Neuronal stem cell (in vitro differentiated cells): ENCODE results near the gene VIL1. TPM values are rescaled to one million over a fixed set of nuclear protein-coding genes. Genes with fewer than 3 reads are reported as not detected.

Experiments
- DNase-seq: peaks from one replicate; pipeline ENCODE4 v3.0.0-alpha.2; 2013; ENCODE audit warnings: low spot score
- H2AFZ ChIP-seq: one replicate; pipeline ENCODE4 v1.6.1; 2013; ENCODE audit warnings: mild to moderate bottlenecking, low read length, inconsistent platforms
- H2AK5ac ChIP-seq: 2 replicates; pipeline ENCODE4 v1.6.1; 2013; ENCODE audit warnings: low read depth, mild to moderate bottlenecking, inconsistent platforms, low read length, moderate library complexity, mixed read lengths
- H2BK120ac ChIP-seq: 2 replicates; pipeline ENCODE4 v1.6.1; 2013; ENCODE audit warnings: low read depth, mild to moderate bottlenecking, inconsistent platforms, low read length, moderate library complexity, mixed read lengths
- H2BK12ac ChIP-seq: one replicate; pipeline ENCODE4 v1.6.1; 2013; ENCODE audit warnings: low read length, inconsistent platforms
- H2BK15ac ChIP-seq: 2 replicates; pipeline ENCODE4 v1.6.1; 2013; ENCODE audit warnings: mild to moderate bottlenecking, low read length, inconsistent platforms, mixed read lengths
- H2BK5ac ChIP-seq: one replicate; pipeline ENCODE4 v1.6.1; 2013; ENCODE audit warnings: inconsistent platforms, mild to moderate bottlenecking, low read length, moderate library complexity
- H3K14ac ChIP-seq: one replicate; pipeline ENCODE4 v1.6.1; 2013; ENCODE audit warnings: low read length, inconsistent platforms
- H3K18ac ChIP-seq: 2 replicates; pipeline ENCODE4 v1.6.1; 2013; ENCODE audit warnings: low read length, inconsistent platforms
- H3K23ac ChIP-seq: 2 replicates; pipeline ENCODE4 v1.6.1; 2013; ENCODE audit warnings: low read depth, mild to moderate bottlenecking, mixed read lengths, low read length, inconsistent platforms; ENCODE audit not compliant: poor library complexity
- H3K27ac ChIP-seq: replicated peaks from 3 replicates; pipeline ENCODE4 v1.5.1; 2013; ENCODE audit warnings: low read length, inconsistent platforms
- H3K27me3 ChIP-seq, 3 experiments: 2 replicates each; pipeline ENCODE4 v1.6.1; 2013; ENCODE audit warnings: low read length in 3 of 3, mild to moderate bottlenecking in 2 of 3, inconsistent platforms in 1 of 3, low read depth in 1 of 3, mixed read lengths in 1 of 3, moderate library complexity in 1 of 3; ENCODE audit not compliant: control insufficient read depth in 3 of 3, insufficient read depth in 3 of 3
- H3K36me3 ChIP-seq, 2 donors: replicated peaks in 1 of 2; 2 replicates each; pipeline ENCODE4 v1.6.1; 2013; ENCODE audit warnings: low read length in 2 of 2; ENCODE audit not compliant: control insufficient read depth in 2 of 2, insufficient read depth in 2 of 2
- H3K4ac ChIP-seq: 2 replicates; pipeline ENCODE4 v1.6.1; 2013; ENCODE audit warnings: inconsistent platforms, mild to moderate bottlenecking, low read length, moderate library complexity
- H3K4me1 ChIP-seq, 2 donors: 1 replicate in 1 of 2; 2 replicates in 1 of 2; pipeline ENCODE4 v1.6.1; 2013; ENCODE audit warnings: low read length in 2 of 2, low read depth in 1 of 2; ENCODE audit not compliant: control insufficient read depth in 2 of 2, insufficient read depth in 1 of 2
- H3K4me2 ChIP-seq: one replicate; pipeline ENCODE4 v1.6.1; 2013; ENCODE audit warnings: mild to moderate bottlenecking, low read length, inconsistent platforms; ENCODE audit not compliant: insufficient read depth, poor library complexity, severe bottlenecking
- H3K4me3 ChIP-seq, 2 donors: 2 replicates each; pipeline ENCODE4 v1.5.1; 2013; ENCODE audit warnings: low read length in 2 of 2, mild to moderate bottlenecking in 2 of 2, inconsistent platforms in 1 of 2, moderate library complexity in 1 of 2
- H3K79me1 ChIP-seq: one replicate; pipeline ENCODE4 v1.6.1; 2013; ENCODE audit warnings: low read depth, mild to moderate bottlenecking, inconsistent platforms, low read length, moderate library complexity
- H3K9ac ChIP-seq: one replicate; pipeline ENCODE4 v1.6.1; 2013; ENCODE audit warnings: mild to moderate bottlenecking, low read depth, low read length, inconsistent platforms; ENCODE audit not compliant: poor library complexity
- H3K9me3 ChIP-seq, 2 donors: replicated peaks in 1 of 2; 2 replicates each; pipeline versions ENCODE3 to v1.6.1; 2013; ENCODE audit warnings: low read length in 2 of 2, mild to moderate bottlenecking in 2 of 2, inconsistent platforms in 1 of 2, low read depth in 1 of 2, mixed read lengths in 1 of 2, moderate library complexity in 1 of 2; ENCODE audit not compliant: control insufficient read depth in 2 of 2, insufficient read depth in 1 of 2
- H4K8ac ChIP-seq: one replicate; pipeline ENCODE4 v1.6.1; 2013; ENCODE audit warnings: low read depth, mild to moderate bottlenecking, inconsistent platforms, low read length, moderate library complexity
- H4K91ac ChIP-seq: one replicate; pipeline ENCODE4 v1.6.1; 2013; ENCODE audit warnings: low read length, low read depth, mild to moderate bottlenecking, inconsistent platforms; ENCODE audit not compliant: poor library complexity
- WGBS, 2 donors: extraction: QIAGEN DNeasy Blood & Tissue Kit; methylation state at CpG; one replicate each; pipeline ENCODE4 v1.1.7; 2013; ENCODE audit warnings: missing lambda C conversion rate in 2 of 2, mixed read lengths in 1 of 2; ENCODE audit not compliant: insufficient read length in 2 of 2, insufficient replicate concordance in 1 of 2; ENCODE audit errors: extremely low coverage in 2 of 2; 5-methylcytosine and 5-hydroxymethylcytosine counted together
- polyA plus RNA-seq, 2 experiments: library from polyadenylated mRNA; stranded (reverse); fragments of 200-250 nt; gene quantifications; one replicate each; pipeline ENCODE4 v1.2.3, GENCODE V29; 2013

The VIL1 gene
- polyA plus RNA-seq (2013, experiment 1 of 2): 0.07 TPM
- 0.08 TPM for polyA plus RNA-seq (2013, experiment 2 of 2)

GRCh38 chr2:218418717-218419458 is at the start of gene VIL1:
VIL1 (plus strand) TSS chr2:218419123; CDS start chr2:218423779, 4,656 bp downstream.
- peaks cover 0 to 5% (median 2%) of the 10 kb centered on the region in 3 experiments for H3K27me3 ChIP-seq
- H3K9me3 ChIP-seq: no peaks in the 10 kb centered on the region
- H3K79me1 ChIP-seq: peaks cover 3% of the 10 kb centered on the region
- H3K36me3 ChIP-seq: peaks cover 0 to 2% of the 10 kb centered on the region in 2 donors
- no peak within 1 kb of the TSS for H3K27ac ChIP-seq
- no CpG with 5 or more reads among the region's 9 CpGs for WGBS, 2 donors
- H3K23ac ChIP-seq: peak within 1 kb of the TSS; percentile 10
- no peak for DNase-seq
- peaks cover 0 to 15% of the 10 kb centered on the region in 2 donors for H3K4me1 ChIP-seq
- peak within 1 kb of the TSS; percentile 56 for H3K14ac ChIP-seq
- peak within 1 kb of the TSS; percentile 82 for H2BK5ac ChIP-seq
- peak within 1 kb of the TSS; percentile 92 for H4K8ac ChIP-seq
- no peak within 1 kb of the TSS for H4K91ac ChIP-seq
- H3K4me2 ChIP-seq: no peak within 1 kb of the TSS
- H2AFZ ChIP-seq: no peak within 1 kb of the TSS
- peak within 1 kb of the TSS; percentile 24 for H2BK15ac ChIP-seq
- H3K9ac ChIP-seq: peak within 1 kb of the TSS; percentile 44
- no peak within 1 kb of the TSS for H2BK12ac ChIP-seq
- H2AK5ac ChIP-seq: peak within 1 kb of the TSS; percentile 86
- H2BK120ac ChIP-seq: no peak within 1 kb of the TSS
- H3K4ac ChIP-seq: no peak within 1 kb of the TSS
- no peak within 1 kb of the TSS for H3K4me3 ChIP-seq
- H3K18ac ChIP-seq: peak within 1 kb of the TSS; percentile 38

DNA sequence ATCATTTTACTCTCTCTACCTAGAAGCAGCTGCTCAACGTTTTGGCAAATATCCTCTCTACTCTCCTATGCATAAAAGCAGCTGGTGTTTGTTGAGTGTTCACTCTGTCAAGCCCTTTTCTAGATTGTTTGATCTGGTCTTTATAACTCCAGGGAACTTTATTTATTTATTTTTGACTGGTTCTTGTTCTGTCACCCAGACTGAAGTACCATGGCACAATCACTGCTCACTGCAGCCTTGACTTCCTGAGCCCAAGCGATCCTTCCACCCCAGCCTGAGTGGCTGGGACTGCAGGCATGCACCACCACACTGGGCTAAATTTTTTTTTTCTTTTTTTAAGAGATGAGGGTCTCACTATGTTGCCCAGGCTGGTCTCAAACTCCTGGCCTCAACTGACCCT is 49.6 kb upstream of the VIL1 start:
- Histone ChIP-seq H2BK15ac (no peak overlapping the region), H4K91ac (no peak overlapping the region), H3K14ac (no peak overlapping the region), H3K18ac (no peak overlapping the region), H3K9me3 (peaks cover 4 to 7% of the 10 kb centered on the region in 2 donors), H3K27me3 (peaks cover 0 to 51% (median 2%) of the 10 kb centered on the region in 3 experiments), H2AFZ (no peak overlapping the region), H4K8ac (no peak overlapping the region), H2AK5ac (no peak overlapping the region), H3K4me2 (no peak overlapping the region), H2BK12ac (no peak overlapping the region), H2BK5ac (no peak overlapping the region), H3K4me1 (peaks cover 0 to 3% of the 10 kb centered on the region in 2 donors), H3K27ac (no peak overlapping the region), H2BK120ac (no peak overlapping the region), H3K79me1 (no peaks in the 10 kb centered on the region), H3K36me3 (no peaks in the 10 kb centered on the region), H3K9ac (no peak overlapping the region), H3K4ac (no peak overlapping the region), H3K4me3 (no peak overlapping the region), H3K23ac (no peak overlapping the region)
- WGBS, 2 donors: no CpG with 5 or more reads among the region's 2 CpGs
- no peak for DNase-seq

DNA sequence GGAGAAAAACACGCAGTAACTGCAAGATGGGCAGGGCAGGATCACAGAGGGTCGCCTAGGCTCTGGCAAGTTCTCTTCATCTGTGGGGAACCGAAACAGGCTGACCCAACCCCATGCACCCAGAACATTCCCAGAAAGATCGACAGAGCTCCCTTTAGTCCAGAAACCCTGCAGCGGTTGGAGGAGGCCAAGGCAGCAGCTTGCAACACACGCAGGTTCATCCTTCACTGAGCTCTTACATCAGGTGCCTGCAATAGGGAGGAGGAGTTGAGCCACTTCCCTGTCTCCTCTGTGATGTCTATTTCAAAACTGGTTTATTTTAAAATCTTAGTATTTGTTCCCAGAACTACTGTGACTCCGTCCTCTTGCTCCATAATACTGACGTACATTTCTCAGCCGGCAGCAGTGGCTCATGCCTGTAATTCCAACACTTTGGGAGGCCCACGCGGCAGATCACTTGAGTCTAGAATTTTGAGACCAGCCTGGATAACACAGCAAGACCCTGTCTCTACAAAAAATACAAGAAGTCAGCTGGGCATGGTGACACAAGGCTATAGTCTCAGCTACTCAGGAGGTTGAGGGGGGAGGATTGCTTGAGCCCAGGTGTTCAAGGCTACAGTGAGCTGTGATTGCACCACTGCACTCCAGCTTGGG is 48.4 kb upstream of the VIL1 start:
- Histone ChIP-seq H2AFZ (no peak overlapping the region), H2BK120ac (no peak overlapping the region), H3K36me3 (no peaks in the 10 kb centered on the region), H3K18ac (no peak overlapping the region), H2BK12ac (no peak overlapping the region), H2BK5ac (no peak overlapping the region), H3K4me3 (no peak overlapping the region), H3K4me2 (no peak overlapping the region), H4K91ac (no peak overlapping the region), H3K4me1 (peaks cover 0 to 3% of the 10 kb centered on the region in 2 donors), H2AK5ac (no peak overlapping the region), H3K9me3 (peaks cover 4 to 7% of the 10 kb centered on the region in 2 donors), H4K8ac (no peak overlapping the region), H2BK15ac (no peak overlapping the region), H3K79me1 (no peaks in the 10 kb centered on the region), H3K9ac (no peak overlapping the region), H3K14ac (no peak overlapping the region), H3K27me3 (peaks cover 0 to 54% (median 2%) of the 10 kb centered on the region in 3 experiments), H3K23ac (no peak overlapping the region), H3K4ac (no peak overlapping the region), H3K27ac (no peak overlapping the region)
- no CpG with 5 or more reads among the region's 11 CpGs for WGBS, 2 donors
- no peak for DNase-seq

DNA sequence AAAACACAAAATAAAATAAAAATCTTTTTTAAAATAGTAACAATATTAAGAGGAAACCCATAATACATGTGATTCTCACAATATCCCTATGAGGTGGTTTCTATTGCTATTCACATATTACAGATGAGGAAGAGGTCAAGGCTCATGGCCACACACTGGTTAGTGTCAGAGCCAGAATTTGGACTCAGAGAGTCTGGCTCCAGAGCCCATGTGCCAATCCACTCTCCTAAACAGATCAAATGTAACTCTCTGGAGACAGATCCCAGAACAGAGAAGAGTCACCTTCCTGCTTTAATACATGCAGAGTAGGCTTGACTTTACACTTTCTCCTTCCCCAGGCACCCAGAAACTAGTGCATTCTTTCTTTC is 47.0 kb upstream of the VIL1 start:
- H3K9me3 ChIP-seq: peaks cover 0 to under 1% of the 10 kb centered on the region in 2 donors
- H3K4me2 ChIP-seq: no peak overlapping the region
- H3K23ac ChIP-seq: no peak overlapping the region
- H2BK12ac ChIP-seq: no peak overlapping the region
- H2BK15ac ChIP-seq: no peak overlapping the region
- no peak overlapping the region for H2AFZ ChIP-seq
- no peaks in the 10 kb centered on the region for H3K79me1 ChIP-seq
- H3K9ac ChIP-seq: no peak overlapping the region
- H3K4me1 ChIP-seq: peaks cover 0 to 3% of the 10 kb centered on the region in 2 donors
- H3K36me3 ChIP-seq: no peaks in the 10 kb centered on the region
- no peak overlapping the region for H2BK120ac ChIP-seq
- no peak overlapping the region for H2AK5ac ChIP-seq
- H3K4me3 ChIP-seq: no peak overlapping the region
- no peak overlapping the region for H3K14ac ChIP-seq
- H3K27ac ChIP-seq: no peak overlapping the region
- no peak overlapping the region for H4K8ac ChIP-seq
- no peak overlapping the region for H4K91ac ChIP-seq
- no peak for DNase-seq
- no peak overlapping the region for H3K18ac ChIP-seq
- no peak overlapping the region for H2BK5ac ChIP-seq
- H3K27me3 ChIP-seq: peaks cover 0 to 48% (median 2%) of the 10 kb centered on the region in 3 experiments
- H3K4ac ChIP-seq: no peak overlapping the region
